IPS DF 6.9 (cell line): Measurements from ENCODE around the gene PRKAG3.

Experiments
- DNase-seq: peaks from one replicate; pipeline ENCODE4 v3.0.0-alpha.2; 2013; ENCODE audit warnings: low read depth, low spot score
- H3K27ac ChIP-seq: one replicate; pipeline ENCODE4 v1.5.1; 2013; ENCODE audit warnings: low read length, control low read depth
- H3K27me3 ChIP-seq: 2 replicates; pipeline ENCODE4 v1.6.1; 2013; ENCODE audit warnings: mild to moderate bottlenecking, low read length; ENCODE audit not compliant: control insufficient read depth, insufficient read depth
- H3K36me3 ChIP-seq: 2 replicates; pipeline ENCODE4 v1.6.1; 2013; ENCODE audit warnings: low read length; ENCODE audit not compliant: control insufficient read depth, insufficient read depth
- H3K4me1 ChIP-seq: 2 replicates; pipeline ENCODE4 v1.6.1; 2013; ENCODE audit warnings: low read length; ENCODE audit not compliant: control insufficient read depth, insufficient read depth
- H3K4me3 ChIP-seq: 2 replicates; pipeline ENCODE4 v1.5.1; 2013; ENCODE audit warnings: mild to moderate bottlenecking, low read length
- H3K9me3 ChIP-seq: 2 replicates; pipeline ENCODE4 v1.6.1; 2013; ENCODE audit warnings: low read length, inconsistent platforms; ENCODE audit not compliant: control insufficient read depth, insufficient read depth
- WGBS: extraction: QIAGEN DNeasy Blood & Tissue Kit; methylation state at CpG from one replicate; pipeline ENCODE4 v1.1.7; 2013; ENCODE audit warnings: mixed read lengths, missing lambda C conversion rate; ENCODE audit not compliant: insufficient read length, insufficient coverage; 5-methylcytosine and 5-hydroxymethylcytosine counted together

The PRKAG3 gene

DNA sequence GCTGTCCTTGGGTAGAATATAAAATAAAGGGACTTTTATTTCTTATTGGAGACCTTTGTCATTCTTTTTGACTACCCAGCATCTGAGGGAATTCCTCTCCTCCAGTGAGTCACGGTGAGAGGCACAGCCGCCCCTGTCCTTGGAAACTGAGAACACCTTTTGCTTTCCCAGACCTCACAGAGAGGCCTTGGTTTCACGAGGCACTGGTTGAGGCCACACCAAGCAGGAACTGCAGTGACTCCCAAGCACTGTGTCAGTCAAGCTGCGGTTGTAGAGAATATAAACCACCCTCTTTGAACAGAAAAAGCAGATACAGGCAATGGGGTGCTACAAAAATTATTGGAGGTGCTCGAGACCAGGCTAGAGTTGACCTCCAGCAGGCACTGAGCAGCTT lies 16.4 kb downstream of the PRKAG3 start:
- Histone ChIP-seq H3K36me3 (no peaks in the 10 kb centered on the region), H3K27me3 (no peaks in the 10 kb centered on the region), H3K4me3 (no peak overlapping the region), H3K27ac (no peak overlapping the region), H3K9me3 (no peaks in the 10 kb centered on the region), H3K4me1 (no peaks in the 10 kb centered on the region)
- DNase-seq: no peak
- WGBS: no CpG with 5 or more reads among the region's 5 CpGs

DNA sequence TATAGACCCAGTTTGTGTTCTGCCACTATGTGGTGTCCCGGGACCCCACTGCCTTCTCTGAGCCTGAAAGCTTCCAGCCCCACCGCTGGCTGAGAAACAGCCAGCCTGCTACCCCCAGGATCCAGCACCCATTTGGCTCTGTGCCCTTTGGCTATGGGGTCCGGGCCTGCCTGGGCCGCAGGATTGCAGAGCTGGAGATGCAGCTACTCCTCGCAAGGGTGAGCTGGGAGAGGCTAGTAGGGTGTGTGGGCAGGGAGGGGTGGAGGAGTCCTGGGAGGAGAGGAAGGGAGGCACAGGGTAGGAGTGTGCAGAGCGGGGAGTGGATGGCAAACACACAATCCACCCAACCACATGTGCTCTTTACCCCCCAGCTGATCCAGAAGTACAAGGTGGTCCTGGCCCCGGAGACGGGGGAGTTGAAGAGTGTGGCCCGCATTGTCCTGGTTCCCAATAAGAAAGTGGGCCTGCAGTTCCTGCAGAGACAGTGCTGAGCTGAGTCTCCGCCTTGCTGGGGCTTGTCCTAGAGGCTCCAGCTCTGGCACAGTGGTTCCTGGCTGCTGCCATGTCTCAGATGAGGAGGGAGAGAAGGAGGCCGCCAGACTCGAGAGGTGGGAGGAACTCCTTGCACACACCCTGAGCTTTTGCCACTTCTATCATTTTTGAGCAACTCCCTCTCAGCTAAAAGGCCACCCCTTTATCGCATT lies 16.9 kb downstream of the PRKAG3 start:
- no peak overlapping the region for H3K27ac ChIP-seq
- H3K36me3 ChIP-seq: no peaks in the 10 kb centered on the region
- H3K4me3 ChIP-seq: no peak overlapping the region
- no peaks in the 10 kb centered on the region for H3K27me3 ChIP-seq
- WGBS: no CpG with 5 or more reads among the region's 13 CpGs
- DNase-seq: no peak
- H3K9me3 ChIP-seq: no peaks in the 10 kb centered on the region
- no peaks in the 10 kb centered on the region for H3K4me1 ChIP-seq

DNA sequence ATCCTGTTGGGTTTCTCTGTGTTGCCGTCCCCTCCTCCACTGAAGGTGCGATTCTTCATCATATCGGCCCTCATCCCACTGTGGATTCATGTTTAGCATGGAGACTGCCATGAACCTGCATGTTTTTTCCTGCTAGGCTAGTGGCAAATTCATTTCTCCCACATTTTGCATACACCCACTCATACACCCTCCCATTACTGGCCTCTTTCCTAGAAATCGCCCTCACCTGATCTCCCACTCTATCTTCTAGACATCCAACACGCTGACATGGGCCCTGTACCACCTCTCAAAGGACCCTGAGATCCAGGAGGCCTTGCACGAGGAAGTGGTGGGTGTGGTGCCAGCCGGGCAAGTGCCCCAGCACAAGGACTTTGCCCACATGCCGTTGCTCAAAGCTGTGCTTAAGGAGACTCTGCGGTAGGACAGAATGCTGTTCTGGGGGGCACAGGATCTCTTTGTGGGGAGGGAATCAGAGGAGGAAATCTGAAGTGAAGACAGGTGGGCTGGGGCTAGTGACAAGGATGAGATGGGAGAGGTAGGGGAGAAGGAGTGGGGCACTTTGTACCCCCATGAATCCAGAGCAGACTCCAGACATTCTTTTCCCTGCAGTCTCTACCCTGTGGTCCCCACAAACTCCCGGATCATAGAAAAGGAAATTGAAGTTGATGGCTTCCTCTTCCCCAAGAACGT lies 17.7 kb downstream of the PRKAG3 start:
- Histone ChIP-seq H3K9me3 (no peaks in the 10 kb centered on the region), H3K27me3 (no peaks in the 10 kb centered on the region), H3K4me3 (no peak overlapping the region), H3K4me1 (no peaks in the 10 kb centered on the region), H3K27ac (no peak overlapping the region), H3K36me3 (no peaks in the 10 kb centered on the region)
- DNase-seq: no peak
- no CpG with 5 or more reads among the region's 11 CpGs for WGBS

DNA sequence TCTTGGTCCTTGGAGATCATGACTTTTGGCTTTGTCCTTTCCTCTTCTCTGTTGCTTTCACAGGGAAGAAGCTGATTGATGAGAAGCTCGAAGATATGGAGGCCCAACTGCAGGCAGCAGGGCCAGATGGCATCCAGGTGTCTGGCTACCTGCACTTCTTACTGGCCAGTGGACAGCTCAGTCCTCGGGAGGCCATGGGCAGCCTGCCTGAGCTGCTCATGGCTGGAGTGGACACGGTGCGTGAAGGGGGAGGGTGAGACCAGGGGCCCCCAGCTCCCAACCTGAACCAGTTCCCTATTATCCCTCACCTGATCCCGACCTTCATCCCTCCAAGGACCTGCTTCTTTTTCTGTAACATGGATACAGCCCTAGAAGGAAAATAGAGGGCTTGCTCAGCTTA lies 18.7 kb downstream of the PRKAG3 start:
- H3K27me3 ChIP-seq: no peaks in the 10 kb centered on the region
- no peak for DNase-seq
- no peaks in the 10 kb centered on the region for H3K36me3 ChIP-seq
- H3K9me3 ChIP-seq: no peaks in the 10 kb centered on the region
- H3K27ac ChIP-seq: no peak overlapping the region
- H3K4me3 ChIP-seq: no peak overlapping the region
- no peaks in the 10 kb centered on the region for H3K4me1 ChIP-seq
- WGBS: no CpG with 5 or more reads among the region's 5 CpGs

DNA sequence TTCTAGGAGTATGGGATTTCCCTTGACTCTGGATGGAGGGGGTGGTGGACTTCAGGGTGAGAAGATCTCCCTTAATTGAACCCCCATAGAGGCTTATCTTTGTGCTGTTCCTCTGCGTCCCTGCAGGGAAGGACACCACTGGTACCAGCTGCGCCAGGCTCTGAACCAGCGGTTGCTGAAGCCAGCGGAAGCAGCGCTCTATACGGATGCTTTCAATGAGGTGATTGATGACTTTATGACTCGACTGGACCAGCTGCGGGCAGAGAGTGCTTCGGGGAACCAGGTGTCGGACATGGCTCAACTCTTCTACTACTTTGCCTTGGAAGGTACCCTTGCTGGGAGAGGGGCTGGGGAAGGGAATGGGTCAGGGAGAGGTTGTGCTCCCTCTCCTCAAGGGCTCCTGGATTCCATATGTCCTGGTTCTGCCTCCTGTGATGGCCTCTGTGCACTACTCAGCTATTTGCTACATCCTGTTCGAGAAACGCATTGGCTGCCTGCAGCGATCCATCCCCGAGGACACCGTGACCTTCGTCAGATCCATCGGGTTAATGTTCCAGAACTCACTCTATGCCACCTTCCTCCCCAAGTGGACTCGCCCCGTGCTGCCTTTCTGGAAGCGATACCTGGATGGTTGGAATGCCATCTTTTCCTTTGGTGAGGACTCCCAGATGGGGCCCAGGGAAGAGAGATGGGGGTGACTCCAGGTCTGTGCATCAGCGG lies 19.3 kb downstream of the PRKAG3 start:
- H3K9me3 ChIP-seq: no peaks in the 10 kb centered on the region
- no CpG with 5 or more reads among the region's 21 CpGs for whole genome bisulfite sequencing
- H3K36me3 ChIP-seq: no peaks in the 10 kb centered on the region
- no peak for DNase-seq
- no peaks in the 10 kb centered on the region for H3K4me1 ChIP-seq
- H3K4me3 ChIP-seq: no peak overlapping the region
- no peaks in the 10 kb centered on the region for H3K27me3 ChIP-seq
- H3K27ac ChIP-seq: no peak overlapping the region

DNA sequence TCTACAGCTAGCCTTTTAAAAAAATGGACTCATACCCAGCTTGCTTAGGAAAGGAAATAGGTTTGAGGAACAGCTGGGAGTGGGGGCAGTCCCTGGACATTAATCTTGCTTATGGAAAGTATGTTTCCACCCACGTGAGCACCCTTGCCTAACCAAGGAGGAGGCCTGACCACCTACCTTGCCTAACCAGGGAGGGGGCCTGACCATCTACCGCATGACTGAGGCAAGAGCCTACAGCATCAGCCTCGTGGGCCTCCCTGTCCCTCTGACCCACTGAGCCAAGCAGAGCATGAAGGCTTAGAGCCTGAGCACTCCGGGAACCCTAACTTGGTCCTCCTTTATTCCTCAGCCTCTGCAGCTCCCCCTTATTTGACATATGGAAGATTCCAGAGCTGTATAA lies 20.2 kb downstream of the PRKAG3 start:
- H3K27ac ChIP-seq: no peak overlapping the region
- no peaks in the 10 kb centered on the region for H3K4me1 ChIP-seq
- no peaks in the 10 kb centered on the region for H3K36me3 ChIP-seq
- H3K9me3 ChIP-seq: no peaks in the 10 kb centered on the region
- WGBS: no CpG with 5 or more reads among the region's 4 CpGs
- H3K27me3 ChIP-seq: no peaks in the 10 kb centered on the region
- no peak overlapping the region for H3K4me3 ChIP-seq
- no peak for DNase-seq

DNA sequence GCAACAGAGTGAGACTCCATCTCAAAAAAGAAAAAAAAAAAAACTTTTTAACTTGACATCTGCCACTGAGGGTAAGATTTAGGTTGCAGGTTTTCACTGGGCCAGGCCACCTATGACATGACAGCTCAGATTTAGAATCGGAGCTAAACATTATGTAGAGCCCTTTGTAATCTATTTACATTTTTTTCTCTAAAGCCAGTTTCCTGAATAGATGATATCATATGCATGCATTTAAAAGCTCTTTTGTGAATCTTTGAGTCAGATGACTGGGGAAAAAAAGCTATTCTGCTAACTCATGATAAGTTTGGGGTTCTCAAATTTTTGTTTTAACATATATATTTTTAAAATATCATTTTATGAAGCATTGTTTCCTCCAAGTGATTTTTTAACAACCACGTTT lies 21.3 kb downstream of the PRKAG3 start:
- Histone ChIP-seq H3K27me3 (no peaks in the 10 kb centered on the region), H3K4me1 (peaks cover 4% of the 10 kb centered on the region), H3K27ac (no peak overlapping the region), H3K36me3 (no peaks in the 10 kb centered on the region), H3K9me3 (no peaks in the 10 kb centered on the region), H3K4me3 (no peak overlapping the region)
- no peak for DNase-seq
- WGBS: no CpG with 5 or more reads among the region's 2 CpGs

DNA sequence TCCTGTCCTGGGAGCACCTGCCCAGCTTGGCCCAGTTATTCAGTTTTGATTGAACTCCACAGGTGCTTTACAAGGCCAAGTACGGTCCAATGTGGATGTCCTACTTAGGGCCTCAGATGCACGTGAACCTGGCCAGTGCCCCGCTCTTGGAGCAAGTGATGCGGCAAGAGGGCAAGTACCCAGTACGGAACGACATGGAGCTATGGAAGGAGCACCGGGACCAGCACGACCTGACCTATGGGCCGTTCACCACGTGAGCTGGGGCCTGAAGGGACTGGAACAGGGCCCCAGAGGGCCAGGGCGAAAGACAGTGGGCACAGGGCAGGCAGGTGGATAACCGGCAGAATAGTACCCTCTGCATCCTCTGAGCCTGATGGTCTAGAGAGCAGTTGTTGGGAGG lies 22.1 kb downstream of the PRKAG3 start:
- Histone ChIP-seq H3K27ac (no peak overlapping the region), H3K9me3 (no peaks in the 10 kb centered on the region), H3K4me3 (no peak overlapping the region), H3K4me1 (peaks cover 4% of the 10 kb centered on the region), H3K27me3 (no peaks in the 10 kb centered on the region), H3K36me3 (no peaks in the 10 kb centered on the region)
- DNase-seq: no peak
- no CpG with 5 or more reads among the region's 12 CpGs for WGBS

DNA sequence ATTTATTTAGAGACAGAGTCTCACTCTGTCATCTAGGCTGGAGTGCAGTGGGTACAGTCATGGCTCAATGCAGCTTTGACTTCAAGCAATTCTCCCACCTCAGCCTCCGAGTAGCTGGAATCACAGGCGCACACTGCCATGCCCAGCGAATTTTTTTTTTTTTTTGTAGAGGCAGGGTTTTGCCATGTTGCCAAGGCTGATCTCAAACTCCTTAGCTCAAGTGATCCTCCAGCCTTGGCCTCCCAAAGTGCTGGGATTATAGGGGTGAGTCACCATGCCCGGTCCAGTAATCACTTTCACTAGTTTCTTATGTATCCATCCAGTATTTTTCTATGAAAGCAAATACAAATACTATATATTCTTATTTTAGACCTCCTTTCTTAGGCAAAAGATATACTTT lies 24.0 kb downstream of the PRKAG3 start:
- H3K9me3 ChIP-seq: no peaks in the 10 kb centered on the region
- H3K27ac ChIP-seq: no peak overlapping the region
- H3K4me3 ChIP-seq: no peak overlapping the region
- peaks cover 4% of the 10 kb centered on the region for H3K4me1 ChIP-seq
- no peaks in the 10 kb centered on the region for H3K36me3 ChIP-seq
- no peaks in the 10 kb centered on the region for H3K27me3 ChIP-seq
- DNase-seq: no peak
- no CpG with 5 or more reads among the region's 4 CpGs for WGBS

DNA sequence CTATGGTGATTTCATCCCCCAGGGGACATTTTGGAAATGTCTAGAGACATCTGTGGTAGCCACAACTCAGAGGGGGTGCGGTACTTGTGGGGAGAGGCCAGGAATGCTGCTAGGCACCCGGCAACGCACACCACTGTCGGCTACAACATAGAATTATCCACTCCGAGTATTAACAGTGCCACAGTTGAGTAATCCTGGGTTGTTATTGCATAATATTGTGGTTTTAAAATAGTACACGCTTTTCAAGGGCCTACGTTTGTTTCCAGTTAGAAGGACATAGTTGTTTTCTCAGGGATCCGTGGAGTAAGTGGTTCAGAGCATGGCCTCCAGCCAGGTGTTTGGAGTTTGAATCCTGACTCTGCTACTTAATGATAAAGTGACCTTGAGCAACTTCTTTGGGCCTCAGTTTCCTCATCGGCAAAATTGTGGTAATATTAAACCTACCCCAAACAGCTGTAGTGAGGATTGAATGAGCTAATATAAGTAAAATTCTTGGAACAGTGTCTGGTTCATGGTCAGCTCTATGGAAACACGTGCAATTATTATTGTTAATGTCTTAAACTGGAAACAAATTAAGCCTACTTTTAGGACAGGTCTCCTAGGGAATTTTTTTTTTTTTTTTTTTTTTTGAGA lies 25.1 kb downstream of the PRKAG3 start:
- no CpG with 5 or more reads among the region's 10 CpGs for WGBS
- H3K27me3 ChIP-seq: no peaks in the 10 kb centered on the region
- no peak overlapping the region for H3K27ac ChIP-seq
- DNase-seq: no peak
- no peaks in the 10 kb centered on the region for H3K36me3 ChIP-seq
- H3K4me3 ChIP-seq: no peak overlapping the region
- peaks cover 4% of the 10 kb centered on the region for H3K4me1 ChIP-seq
- H3K9me3 ChIP-seq: no peaks in the 10 kb centered on the region
